IPS DF 4.7 (cell line): Measurements from ENCODE around the gene PREP.

Source experiments
- DNase-seq: peaks from one replicate; pipeline ENCODE4 v3.0.0-alpha.2; 2013; ENCODE audit warnings: low spot score; ENCODE audit errors: extremely low read depth

PREP gene

GRCh38 chr6:105397987-105398386 is 4.9 kb downstream of the PREP start:
- no peak for DNase-seq

GRCh38 chr6:105391705-105392104 is 11.2 kb downstream of the PREP start:
- DNase-seq, result no peak

GRCh38 chr6:105389543-105389942 is 13.3 kb downstream of the PREP start:
- no peak for DNase-seq

- DNase-seq, result no peak
These were observed 14.5 kb downstream of the PREP start for GRCh38 chr6:105388392-105388791.

GRCh38 chr6:105384004-105384403 is 18.9 kb downstream of the PREP start:
- DNase-seq, result no peak

- DNase-seq, result no peak
These were observed 19.9 kb downstream of the PREP start for GRCh38 chr6:105382958-105383357.

- no peak for DNase-seq
These were observed 20.4 kb downstream of the PREP start for GRCh38 chr6:105382496-105382895.

- no peak for DNase-seq
These were observed 22.2 kb downstream of the PREP start for GRCh38 chr6:105380634-105381033.

GRCh38 chr6:105375797-105376196 is 27.1 kb downstream of the PREP start:
- DNase-seq, result no peak

GRCh38 chr6:105374010-105374420 is 28.9 kb downstream of the PREP start:
- DNase-seq, result no peak

GRCh38 chr6:105373481-105373880 is 29.4 kb downstream of the PREP start:
- DNase-seq, result no peak

GRCh38 chr6:105372849-105373182 is 30.1 kb downstream of the PREP start:
- no peak for DNase-seq

- no peak for DNase-seq
These were observed 30.6 kb downstream of the PREP start for GRCh38 chr6:105372142-105372848.

- no peak for DNase-seq
These were observed 32.5 kb downstream of the PREP start for GRCh38 chr6:105370351-105370750.

- no peak for DNase-seq
These were observed 33.7 kb downstream of the PREP start for GRCh38 chr6:105369145-105369544.

- no peak for DNase-seq
These were observed 38.6 kb downstream of the PREP start for GRCh38 chr6:105364243-105364642.

- no peak for DNase-seq
These were observed 39.7 kb downstream of the PREP start for GRCh38 chr6:105363100-105363754.

GRCh38 chr6:105359419-105360370 is 43.2 kb downstream of the PREP start:
- DNase-seq, result no peak

- DNase-seq, result no peak
These were observed 45.7 kb downstream of the PREP start for GRCh38 chr6:105357165-105357564.

- no peak for DNase-seq
These were observed 50.8 kb downstream of the PREP start for GRCh38 chr6:105352037-105352617.

- no peak for DNase-seq
These were observed 54.0 kb downstream of the PREP start for GRCh38 chr6:105348897-105349296.

- DNase-seq, result no peak
These were observed 56.8 kb downstream of the PREP start for GRCh38 chr6:105346052-105346451.
